ENCODE results near the gene PAFAH2.

PAFAH2 gene

DNA sequence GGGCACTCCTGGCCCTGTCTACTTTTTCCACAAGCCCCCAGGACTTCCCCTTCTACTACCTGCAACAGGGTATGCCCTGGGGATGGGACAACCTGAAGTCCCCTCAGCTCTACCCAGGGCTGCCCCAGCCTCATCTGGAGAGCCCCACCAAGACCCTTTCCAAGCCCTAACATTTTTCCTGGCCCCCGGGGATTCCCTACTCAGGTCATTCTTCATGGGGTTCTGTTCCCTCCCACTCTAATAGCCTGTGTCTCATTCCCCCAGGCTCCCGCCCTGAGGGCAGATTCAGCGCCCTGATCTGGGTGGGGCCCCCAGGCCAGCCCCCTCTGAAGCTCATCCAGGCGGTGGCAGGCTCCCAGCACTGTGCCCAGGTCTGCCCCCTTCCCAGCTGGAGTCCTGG lies 33.3 kb upstream of the PAFAH2 start:
- no peak for DNase-seq (ENCODE audit: low read depth)

DNA sequence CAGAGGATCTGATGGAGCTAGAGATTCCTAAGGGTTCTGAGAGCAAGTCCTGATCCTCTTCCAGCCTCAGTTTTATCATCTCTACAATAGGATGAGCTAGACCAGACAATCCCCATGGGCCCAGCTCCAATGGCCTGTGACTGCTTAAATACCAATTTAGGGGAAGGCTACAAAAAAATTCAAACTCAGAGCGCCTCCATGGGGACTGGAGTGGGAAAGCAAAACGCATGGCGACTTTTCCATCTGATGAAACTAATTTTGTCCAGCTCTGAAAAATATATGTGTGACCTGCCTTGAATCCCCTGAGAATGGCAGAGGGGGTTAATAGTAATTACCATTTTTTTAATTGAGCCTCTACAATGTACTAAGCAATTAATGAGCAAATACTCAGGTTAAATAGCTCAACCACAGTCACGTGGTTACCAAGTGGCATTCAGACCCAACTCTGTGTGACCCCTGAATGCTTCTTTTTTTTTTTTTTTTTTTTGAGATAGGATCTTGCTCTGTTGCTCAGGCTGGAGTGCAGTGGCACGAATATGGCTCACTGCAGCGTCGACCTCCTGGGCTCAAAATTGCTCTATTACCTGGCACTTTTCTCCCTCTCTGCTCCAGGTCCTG lies 32.1 kb upstream of the PAFAH2 start:
- DNase-seq (ENCODE audit: low read depth): no peak

DNA sequence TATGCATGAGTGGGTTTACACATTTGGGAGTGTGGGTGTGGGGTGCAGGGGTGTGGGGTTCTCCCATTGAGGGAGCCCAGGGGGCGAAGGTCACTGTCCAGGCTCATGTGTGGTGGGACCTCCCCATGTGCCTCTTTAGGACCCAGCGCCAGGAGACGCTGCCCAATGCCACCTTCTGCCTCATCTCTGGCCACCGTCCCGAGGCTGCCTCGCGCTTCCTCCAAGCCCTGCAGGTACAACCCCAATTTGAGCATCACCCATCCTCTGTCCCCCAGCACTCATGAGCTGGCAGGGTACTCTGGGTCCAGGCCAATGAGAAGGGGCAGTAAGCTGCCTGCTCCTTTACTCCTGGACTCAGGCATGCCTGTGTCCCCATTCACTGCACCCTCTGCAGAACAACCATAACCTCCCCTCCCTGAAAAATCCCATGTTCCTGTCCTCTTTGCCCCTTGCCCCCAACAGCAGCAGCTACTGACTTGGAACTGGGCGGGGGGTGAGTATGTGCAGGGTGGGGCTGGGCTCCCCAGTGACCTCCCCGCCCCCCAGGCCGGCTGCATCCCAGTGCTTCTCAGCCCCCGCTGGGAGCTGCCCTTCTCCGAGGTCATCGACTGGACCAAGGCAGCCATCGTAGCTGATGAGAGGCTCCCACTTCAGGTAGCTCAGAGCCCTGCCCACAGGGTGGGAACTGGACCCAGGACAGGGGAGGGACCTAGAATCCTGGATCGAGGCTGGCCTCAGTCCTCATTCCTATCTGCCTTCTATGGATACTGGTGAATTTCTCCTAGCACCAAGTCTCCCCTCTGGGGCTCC lies 31.4 kb upstream of the PAFAH2 start:
- DNase-seq (ENCODE audit: low read depth): no peak

DNA sequence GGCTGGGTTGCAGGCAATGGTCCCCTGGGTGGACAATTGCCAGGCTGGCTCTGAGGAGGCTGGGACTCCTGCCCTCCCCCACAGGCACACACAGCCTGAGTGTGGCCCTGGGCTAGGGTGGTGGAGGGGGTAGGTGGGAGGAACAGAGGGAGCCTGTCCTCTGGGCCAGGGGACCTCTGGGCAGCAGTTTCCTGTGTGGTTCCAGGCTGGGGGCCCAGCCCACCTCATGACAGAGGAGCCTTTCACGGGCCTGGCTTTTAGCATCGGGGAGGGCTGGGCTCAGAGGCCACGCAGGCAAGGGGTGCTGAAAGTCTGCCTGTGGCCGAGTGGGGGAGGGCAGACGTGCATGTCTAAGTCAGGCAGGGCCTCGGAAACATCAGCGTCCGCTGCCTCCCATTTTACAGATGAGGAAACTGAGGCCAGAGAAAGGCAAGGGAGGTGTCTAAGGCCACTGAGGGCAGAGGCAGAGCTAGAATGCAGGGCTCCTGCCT lies 30.7 kb upstream of the PAFAH2 start:
- DNase-seq (ENCODE audit: low read depth): no peak

DNA sequence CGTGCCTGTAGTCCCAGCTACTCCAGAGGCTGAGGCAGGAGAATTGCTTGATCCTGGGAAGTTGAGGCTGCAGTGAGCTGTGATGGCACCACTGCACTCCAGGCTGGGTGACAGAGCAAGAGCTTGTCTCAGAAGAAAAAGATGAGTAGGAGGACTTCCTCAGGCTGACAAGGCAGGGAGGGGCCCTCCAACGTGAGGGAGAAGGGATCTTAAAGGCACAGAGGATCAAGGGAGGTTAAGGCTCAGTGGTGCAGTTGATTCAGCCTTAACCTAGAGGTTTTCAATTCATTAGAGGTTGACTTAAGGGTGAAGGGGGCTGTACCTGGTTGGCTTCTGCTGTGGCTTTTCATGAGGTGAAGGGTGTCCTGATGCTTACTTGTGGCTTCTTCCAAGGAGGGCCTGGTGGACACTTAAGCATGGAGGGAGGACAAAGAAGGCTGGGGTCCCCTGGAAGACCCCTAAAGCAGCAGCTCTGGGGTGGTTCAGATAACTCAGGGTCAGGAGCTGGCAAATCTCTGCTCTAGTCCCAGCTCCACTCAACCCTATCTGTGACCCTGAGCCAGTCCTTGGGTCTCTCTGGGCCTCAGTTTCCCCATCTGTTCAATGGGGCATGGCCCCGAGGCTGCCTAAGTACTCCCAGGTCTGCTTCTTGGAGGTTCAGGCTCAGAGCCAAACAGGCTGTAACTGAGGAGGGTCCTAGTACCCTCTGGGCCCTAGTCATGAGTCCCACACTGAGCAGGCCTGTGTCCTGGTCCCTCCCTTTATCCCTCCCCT lies 30.0 kb upstream of the PAFAH2 start:
- no peak for DNase-seq (ENCODE audit: low read depth)

DNA sequence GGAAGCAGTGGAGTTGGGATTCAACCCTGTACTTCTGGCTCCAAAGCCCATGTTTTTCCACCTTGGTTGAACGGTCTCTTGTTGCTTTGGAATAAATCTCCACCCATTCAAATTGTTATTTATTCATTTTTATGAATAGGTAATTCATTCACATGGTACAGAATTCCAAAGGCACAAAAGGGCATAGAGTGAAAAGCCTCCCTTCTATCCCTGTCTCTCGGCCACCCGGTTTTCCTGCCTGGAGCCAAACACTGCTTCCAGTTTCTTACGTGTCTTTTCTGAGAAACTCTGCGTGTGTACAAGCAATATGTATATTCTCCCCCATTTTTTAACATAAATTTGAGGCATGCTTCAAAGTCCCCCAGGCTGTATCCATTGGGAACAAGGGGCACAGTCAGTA lies 27.7 kb upstream of the PAFAH2 start:
- DNase-seq (ENCODE audit: low read depth): no peak

DNA sequence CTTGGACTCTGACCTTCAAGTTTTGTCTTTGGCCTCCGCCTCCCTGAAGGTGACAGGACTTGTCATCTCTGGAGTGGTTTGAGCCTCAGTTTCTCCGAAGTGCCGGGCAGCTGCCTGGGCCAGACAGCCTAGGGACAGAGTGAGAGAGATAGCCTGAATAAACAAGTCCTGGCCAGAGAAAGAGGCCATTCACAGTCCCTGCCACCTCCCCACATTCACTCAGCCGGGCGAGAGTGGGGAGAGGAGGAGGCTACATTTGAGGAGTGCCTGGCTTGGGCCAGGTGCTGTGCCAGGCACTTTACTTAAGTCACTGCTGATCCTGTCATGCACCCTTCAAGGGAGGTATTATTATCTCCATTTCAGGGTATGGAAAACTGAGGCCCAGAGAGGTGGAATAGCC lies 27.2 kb upstream of the PAFAH2 start:
- DNase-seq (ENCODE audit: low read depth): no peak

DNA sequence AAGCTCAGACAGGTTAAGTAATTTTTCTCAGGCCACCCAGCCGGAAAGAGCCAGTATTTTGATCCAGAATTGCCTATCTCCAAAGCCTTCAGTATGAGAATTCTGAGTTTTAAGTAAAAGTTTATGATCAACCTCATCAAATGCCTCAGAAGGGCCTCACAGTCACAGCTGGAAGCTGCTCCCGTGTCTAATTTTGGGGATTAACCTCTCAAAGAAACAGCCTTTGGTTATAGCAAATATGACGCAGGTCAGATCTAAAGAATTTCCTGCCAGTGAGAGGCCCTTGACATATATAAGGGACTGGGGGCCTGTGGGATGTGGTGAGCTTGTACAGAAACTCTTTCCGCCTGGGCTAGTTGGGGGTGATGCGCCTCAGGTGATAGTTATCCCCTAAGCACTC lies 26.0 kb upstream of the PAFAH2 start:
- DNase-seq (ENCODE audit: low read depth): no peak

DNA sequence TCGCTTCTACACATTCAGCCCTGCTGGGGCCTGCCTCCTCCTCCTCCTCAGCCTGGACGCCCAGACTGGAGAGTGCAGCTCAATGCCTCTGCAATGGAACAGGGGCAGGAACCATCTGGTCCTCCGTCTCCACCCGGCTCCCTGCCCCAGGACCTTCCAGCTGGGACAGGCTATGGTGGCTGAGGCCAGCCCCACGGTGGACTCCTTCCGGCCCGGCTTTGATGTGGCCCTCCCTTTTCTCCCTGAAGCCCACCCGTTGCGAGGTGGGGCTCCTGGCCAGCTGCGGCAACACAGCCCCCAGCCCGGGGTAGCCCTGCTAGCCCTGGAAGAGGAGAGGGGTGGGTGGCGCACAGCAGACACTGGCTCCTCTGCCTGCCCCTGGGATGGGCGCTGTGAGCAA lies 25.1 kb upstream of the PAFAH2 start:
- no peak for DNase-seq (ENCODE audit: low read depth)

DNA sequence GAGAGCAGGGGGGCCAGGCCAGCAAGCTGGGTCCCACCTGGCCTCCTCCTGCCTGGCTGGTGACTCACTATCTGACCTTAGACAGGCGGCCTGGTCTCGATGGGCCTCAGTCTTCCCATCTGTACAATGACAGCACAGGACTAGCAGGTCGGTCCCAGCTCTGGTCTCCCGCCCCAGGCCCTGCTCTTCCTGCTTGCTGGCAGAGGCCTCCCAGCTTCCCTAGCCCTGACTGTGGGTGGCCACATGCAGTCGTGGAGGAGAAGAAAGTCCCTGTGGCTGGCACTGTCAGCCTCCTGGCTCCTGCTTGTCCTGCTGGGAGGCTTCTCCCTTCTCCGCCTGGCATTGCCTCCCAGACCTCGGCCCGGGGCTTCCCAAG lies 24.5 kb upstream of the PAFAH2 start:
- DNase-seq (ENCODE audit: low read depth): no peak

DNA sequence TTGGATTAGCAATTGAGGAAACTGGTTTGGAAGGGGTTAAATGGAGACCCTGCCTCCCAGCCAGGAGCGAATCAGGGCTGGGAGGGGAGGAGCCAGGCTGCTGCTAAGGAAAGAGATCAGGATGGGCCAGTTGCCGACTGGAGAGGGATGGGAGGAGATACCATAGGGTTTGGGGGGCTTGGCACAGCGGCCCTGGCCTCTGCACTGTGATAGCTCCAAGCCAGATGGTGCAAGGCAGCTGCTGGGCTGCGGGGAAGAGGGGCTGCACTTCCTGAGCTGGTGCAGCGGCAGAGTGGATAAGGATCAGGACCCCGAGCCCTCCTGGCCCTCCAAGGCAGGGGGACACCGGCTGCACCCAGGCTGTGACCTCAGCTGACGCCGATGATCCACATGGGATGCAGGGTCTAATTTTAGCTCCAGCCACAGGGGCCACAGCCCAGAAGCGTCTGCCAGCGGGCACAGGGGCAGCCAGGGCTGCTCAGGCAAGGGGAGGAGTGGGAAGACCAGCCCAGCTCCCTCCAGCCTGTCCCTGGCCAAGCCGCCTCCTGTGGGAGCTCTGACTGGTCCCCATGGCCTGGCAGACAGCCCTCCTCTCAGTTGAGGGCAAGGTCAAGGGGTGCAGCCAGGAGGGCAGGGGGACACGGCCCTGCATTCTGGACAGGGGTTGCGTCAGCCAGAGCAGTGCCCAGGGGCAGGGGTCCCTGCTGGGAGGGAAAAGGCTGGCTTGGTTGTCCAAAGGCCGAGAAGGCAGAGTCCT lies 24.0 kb upstream of the PAFAH2 start, which contains the start of gene EXTL1:
Gene EXTL1 (plus strand): TSS at position 129 of the 757 bp plus-strand sequence. CDS start 872 bp downstream, outside the sequence.
- no peak for DNase-seq (ENCODE audit: low read depth)

DNA sequence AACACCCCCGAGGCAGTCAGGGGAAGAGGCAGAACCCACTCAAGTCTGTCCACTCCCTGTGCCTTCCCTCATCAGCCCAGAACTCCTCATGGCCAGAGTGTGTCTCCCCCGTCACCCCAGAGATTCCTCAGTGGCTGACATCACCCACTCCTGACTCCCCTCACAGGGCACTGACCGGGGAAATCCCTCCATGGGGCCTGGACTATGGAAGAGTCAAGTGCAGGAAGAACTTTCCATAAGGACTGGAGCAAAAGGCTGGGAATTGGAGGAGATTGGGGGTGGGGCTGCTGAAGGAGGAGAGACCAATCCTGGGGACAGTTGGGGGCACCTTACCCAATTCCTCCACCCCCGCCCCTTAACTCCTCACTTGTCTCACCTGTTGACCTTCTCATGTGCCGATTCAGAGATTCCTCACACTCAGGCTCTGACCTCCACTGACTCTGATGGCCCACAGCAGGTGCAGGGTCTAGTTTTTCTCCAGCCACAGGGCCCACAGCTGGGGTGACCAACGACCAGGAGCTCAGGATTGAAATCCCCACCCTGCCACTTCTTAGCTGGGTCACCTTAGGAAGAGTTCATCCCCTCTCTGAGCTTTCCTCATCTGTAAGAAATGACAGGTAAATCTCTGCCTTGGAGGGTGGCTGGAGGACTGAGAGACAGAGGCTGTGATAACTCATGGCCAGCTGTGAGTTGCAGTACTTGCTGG lies 23.2 kb upstream of the PAFAH2 start:
- DNase-seq (ENCODE audit: low read depth): no peak

DNA sequence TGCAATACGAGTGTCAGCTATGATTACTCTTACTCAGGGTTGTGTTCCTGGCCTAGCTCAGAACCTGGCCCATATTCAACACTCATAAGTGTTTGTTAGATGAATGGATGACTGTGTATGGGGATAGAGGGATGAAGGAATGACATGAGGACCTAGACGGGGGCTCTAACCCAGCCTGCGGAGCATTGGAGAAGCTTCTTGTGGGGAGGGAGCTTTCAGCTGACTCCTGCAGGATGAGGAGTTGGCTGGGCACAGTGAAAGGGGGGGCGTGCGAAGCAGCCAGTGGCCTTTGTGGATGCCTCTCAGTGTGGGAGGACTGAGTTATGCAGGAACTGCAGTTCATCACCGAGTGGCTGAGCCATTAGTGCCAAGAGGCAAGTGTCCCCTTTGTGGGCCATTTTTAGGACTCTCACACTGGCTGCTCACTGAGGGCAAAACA lies 22.5 kb upstream of the PAFAH2 start:
- DNase-seq (ENCODE audit: low read depth): no peak

DNA sequence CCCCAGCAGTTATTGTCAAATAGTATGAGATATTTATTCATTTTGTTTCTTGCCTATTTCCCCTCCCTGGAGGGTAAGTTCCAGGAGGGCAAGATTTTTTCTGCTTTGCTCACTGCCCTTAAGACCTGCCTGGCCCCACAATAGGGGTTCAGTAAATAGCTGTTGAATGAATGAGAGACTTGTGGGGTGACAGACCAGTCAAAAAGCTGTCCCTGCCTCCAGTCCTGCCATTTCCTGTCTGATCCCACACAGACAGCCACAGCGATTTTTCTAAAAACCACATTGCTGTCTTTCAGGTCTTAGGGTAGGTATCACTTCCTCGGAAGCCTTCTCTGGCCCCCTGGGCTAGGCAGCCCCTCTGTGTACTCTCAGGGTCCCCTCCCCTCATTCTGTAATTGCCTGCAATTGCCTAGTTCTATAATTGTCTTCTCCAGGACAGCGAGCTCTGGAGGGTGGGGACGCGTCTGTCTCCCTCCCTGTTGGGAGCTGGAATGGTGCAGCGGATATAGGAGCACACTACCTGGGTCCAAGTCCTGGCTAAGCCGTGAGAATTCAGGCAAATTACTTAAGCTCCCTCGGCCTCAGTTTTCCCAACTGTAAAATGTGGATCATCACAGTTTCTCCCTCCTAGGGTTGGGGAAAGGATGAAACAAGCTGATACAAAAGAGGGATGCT lies 21.9 kb upstream of the PAFAH2 start:
- peak; percentile 43 for DNase-seq (ENCODE audit: low read depth)

DNA sequence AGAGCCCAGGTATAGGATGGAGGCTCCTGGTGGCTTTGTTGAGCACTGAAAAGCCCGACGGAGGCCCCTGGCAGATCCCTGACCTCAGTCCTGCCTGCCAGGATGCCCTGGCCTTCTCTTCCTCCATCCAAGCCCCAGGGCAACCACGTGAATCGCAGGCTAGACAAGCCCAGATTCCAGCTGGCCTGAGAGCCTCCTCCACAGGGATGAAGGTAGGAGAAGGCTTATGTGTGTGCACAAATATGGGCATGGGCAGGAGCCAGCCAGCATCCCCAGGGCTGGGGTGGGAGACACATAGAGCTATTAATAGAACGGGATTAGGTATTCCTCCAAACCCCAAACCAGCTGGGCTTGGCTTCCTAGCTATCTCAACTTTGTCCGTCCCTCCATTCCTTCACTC lies 19.7 kb upstream of the PAFAH2 start:
- no peak for DNase-seq (ENCODE audit: low read depth)

DNA sequence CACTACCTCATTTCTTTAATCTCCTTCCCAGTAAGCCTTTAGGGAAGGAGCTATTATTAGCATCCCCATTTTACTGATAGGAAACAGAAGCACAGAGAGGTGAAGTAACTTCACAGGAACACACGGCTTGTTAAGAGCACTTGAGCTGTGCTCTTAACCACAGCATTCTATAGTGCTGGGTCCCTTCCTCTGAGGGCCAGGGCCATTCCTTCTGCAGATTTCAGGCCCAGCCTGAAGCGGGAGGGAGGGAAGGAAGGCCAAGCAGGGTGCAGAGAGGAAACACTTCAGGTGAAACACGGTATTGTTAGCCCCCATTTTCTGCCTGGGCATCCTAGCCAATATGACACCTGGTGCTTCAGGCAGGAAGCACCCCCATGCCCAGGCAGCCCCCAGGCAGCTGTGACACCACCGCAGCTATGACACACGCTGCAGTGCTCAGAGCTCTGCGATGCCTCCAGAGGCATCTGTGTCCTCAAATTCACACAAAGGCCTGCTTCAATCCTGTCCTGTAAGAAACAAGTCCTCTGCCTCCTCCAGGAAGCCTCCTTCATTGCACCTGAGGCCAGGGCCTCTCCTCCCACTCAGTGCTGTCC lies 19.2 kb upstream of the PAFAH2 start:
- DNase-seq (ENCODE audit: low read depth): no peak

DNA sequence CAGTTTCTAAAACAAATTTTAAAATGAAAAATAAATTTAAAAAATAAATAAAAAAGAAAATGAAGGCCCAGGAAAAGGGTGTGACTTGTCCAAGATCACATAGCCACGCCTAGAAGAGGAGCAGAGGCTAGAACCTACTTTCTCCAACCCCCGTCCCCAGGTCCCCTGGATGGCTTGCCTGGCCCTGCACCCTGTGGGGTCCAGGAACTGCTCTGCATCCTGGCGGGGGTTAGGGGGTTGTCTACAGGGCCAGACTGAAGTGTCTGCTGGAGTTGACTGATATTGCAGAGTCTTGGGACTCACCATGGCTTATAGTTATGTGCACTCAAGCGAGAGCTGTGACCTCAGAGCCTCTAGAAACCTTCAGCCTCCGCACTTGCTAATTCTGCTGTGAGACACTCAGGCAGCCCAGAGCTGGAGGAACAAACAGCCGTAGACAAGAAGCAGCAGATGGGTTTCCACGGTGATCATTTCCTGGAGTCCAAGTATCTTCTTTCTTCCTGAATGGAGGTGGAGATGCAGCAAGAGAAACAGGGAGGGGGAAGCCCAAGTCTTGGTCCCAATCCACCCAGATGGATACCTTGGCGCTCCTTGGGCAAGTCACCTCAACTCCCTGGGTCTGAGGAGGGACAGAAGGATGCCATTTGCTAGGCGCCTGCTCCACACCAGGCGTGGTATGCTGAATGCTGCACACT lies 18.5 kb upstream of the PAFAH2 start:
- no peak for DNase-seq (ENCODE audit: low read depth)

DNA sequence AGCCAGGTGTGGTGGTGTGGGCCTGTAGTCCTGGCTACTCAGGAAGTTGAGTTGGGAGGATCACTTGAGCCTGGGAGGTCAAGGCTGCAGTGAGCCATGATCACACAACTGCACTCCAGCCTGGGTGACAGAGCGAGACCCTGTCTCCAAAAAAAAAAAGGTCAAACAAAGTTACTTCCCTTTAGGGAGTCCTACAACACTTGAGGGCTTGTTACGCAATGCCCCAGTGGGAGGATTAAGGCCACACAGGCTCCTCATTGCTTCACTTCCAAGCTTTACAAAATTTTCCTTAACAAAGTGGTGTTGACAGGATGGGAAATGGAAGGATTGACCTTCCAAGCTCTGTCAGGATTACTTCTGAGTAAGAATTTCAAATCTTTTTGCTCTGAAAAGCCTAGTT lies 17.5 kb upstream of the PAFAH2 start:
- no peak for DNase-seq (ENCODE audit: low read depth)

DNA sequence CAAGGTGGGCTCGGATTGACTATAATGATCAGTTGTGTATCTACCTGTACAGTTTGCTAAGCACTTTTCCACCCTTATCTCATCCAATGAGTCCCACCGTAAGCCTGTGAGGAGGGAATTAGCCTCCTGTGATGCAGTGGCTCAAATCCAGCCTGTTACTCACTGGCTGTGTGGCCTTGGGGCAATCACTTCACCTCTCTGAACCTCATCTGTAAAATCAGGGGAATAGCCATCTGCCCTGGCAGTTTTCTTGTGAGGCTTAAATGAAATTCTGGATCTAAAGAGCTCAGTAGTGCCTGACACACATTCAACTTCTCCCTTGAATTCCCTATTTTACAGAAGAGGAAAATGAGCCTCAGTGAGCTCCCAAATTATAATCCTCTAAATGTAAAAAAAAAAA lies 16.3 kb upstream of the PAFAH2 start:
- no peak for DNase-seq (ENCODE audit: low read depth)

DNA sequence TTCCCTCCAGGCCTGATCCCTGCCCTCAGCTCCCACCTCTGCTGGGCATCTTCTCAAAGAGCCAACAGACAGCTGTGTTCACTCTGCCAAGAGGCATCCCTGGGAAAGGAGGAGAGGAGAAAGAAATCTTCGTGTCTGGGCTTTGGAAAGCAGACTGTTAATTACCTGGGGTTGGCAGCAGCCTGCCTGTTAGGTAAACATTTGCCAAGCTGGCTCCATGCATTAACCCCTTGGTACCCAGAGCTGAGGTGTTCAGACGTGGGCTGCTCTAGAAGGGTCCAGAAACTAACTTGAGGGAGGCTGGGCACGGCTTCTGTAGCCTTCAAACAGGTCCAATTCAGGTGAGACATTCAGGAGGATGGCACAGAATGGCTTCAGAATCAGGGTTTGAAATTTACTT lies 15.0 kb upstream of the PAFAH2 start:
- no peak for DNase-seq (ENCODE audit: low read depth)

Measured in GM04503 (cell line).